AG10803 (cell line): ENCODE measurements around the gene MLLT11.

Experiments
- DNase-seq: peaks from one replicate; pipeline ENCODE4 v3.0.0; 2010; ENCODE audit warnings: low read depth
- H3K4me3 ChIP-seq: 2 replicates; pipeline ENCODE4 v1.5.1; 2011; ENCODE audit warnings: mild to moderate bottlenecking, low read length, control low read depth
- CTCF ChIP-seq: conservative IDR thresholded peaks from 2 replicates; pipeline ENCODE4 v1.5.1; 2011; ENCODE audit warnings: mild to moderate bottlenecking, low read length, control low read depth, inconsistent platforms

MLLT11 gene

GRCh38 chr1:151032164-151032563 is 28.0 kb upstream of the MLLT11 start:
- TF ChIP-seq CTCF = no peak
- H3K4me3 ChIP-seq = no peak overlapping the region
- no peak for DNase-seq

GRCh38 chr1:151035167-151035566 is 25.0 kb upstream of the MLLT11 start:
- DNase-seq = no peak
- H3K4me3 ChIP-seq = no peak overlapping the region
- TF ChIP-seq CTCF = no peak

GRCh38 chr1:151036356-151036755 is 23.8 kb upstream of the MLLT11 start, which contains the start of gene BNIPL:
Gene BNIPL (plus strand): TSS chr1:151036586. CDS start chr1:151036726, 140 bp downstream.
- DNase-seq = no peak
- TF ChIP-seq CTCF = no peak
- no peak within 1 kb of the TSS for H3K4me3 ChIP-seq

- H3K4me3 ChIP-seq = no peak overlapping the region
- DNase-seq = no peak
- TF ChIP-seq CTCF = no peak
Measured at GRCh38 chr1:151037032-151037431, 23.2 kb upstream of the MLLT11 start.

- no peak for TF ChIP-seq CTCF
- no peak for DNase-seq
- H3K4me3 ChIP-seq = no peak overlapping the region
Measured at GRCh38 chr1:151039521-151039920, 20.7 kb upstream of the MLLT11 start.

- H3K4me3 ChIP-seq = no peak overlapping the region
- TF ChIP-seq CTCF = no peak
Measured at GRCh38 chr1:151043163-151043562, 17.0 kb upstream of the MLLT11 start.

GRCh38 chr1:151047591-151047924 is 12.6 kb upstream of the MLLT11 start, which contains the start of gene C1orf56:
Gene C1orf56 (plus strand): TSS chr1:151047751. CDS start chr1:151047848, 97 bp downstream.
- H3K4me3 ChIP-seq = peak within 1 kb of the TSS; percentile 82
- TF ChIP-seq CTCF = no peak
- DNase-seq = peak; percentile 68

More at GRCh38 chr1:151043163-151043562, 17.0 kb upstream of the MLLT11 start:
- DNase-seq = no peak
